HG02885 (cell line): Measurements from ENCODE around the gene PARVA.

Experiments
- ATAC-seq: cut with Tn5 transposase; IDR thresholded peaks from one replicate; pipeline ENCODE4 v1.9.1; 2021; ENCODE audit warnings: mild to moderate bottlenecking; ENCODE audit not compliant: unreplicated experiment, poor library complexity

Gene PARVA

GRCh38 chr11:12573707-12574485 lies 196.5 kb downstream of the PARVA start:
- no peak for ATAC-seq

GRCh38 chr11:12577725-12578644 lies 200.6 kb downstream of the PARVA start:
- ATAC-seq = no peak

- no peak for ATAC-seq
Observed at GRCh38 chr11:12581416-12581815, 204.0 kb downstream of the PARVA start.

GRCh38 chr11:12581923-12582322 lies 204.6 kb downstream of the PARVA start:
- no peak for ATAC-seq
